Activated T-cell treated with anti-CD3 and anti-CD28 coated beads, Interleukin-2, amount 50 U/mL, for 72 hours (primary cell): ENCODE measurements around the gene S100A14. TPM values are rescaled to one million over a fixed set of nuclear protein-coding genes. Genes with fewer than 3 reads are reported as not detected.

Experiments used
- ATAC-seq, 2 donors: fragments of 150-1000 bp; cut with Tn5 transposase; replicated peaks in 1 of 2; 2 replicates each; pipeline ENCODE4 v1.10.0; 2021; ENCODE audit warnings: moderate library complexity in 2 of 2, mild to moderate bottlenecking in 1 of 2
- DNase-seq, 2 donors: peaks; one replicate each; pipeline ENCODE4 v3.0.0; 2021 to 2022; ENCODE audit warnings: mixed read lengths in 1 of 2
- H3K27ac Mint-ChIP-seq: one replicate; pipeline ENCODE4 v1.8.0; 2022; ENCODE audit warnings: mild to moderate bottlenecking, moderate library complexity, mixed read lengths
- H3K27me3 Mint-ChIP-seq: one replicate; pipeline ENCODE4 v1.8.0; 2022; ENCODE audit warnings: low read depth, mixed read lengths
- H3K36me3 Mint-ChIP-seq, 2 donors: one replicate each; pipeline ENCODE4 v1.8.0; 2022; ENCODE audit warnings: mixed read lengths in 2 of 2, mild to moderate bottlenecking in 1 of 2; ENCODE audit not compliant: insufficient read depth in 2 of 2
- H3K4me1 Mint-ChIP-seq: one replicate; pipeline ENCODE4 v1.8.0; 2022; ENCODE audit warnings: low read depth, mixed read lengths
- H3K4me3 Mint-ChIP-seq, 2 donors: one replicate each; pipeline ENCODE4 v1.8.0; 2022; ENCODE audit warnings: mild to moderate bottlenecking in 2 of 2, mixed read lengths in 2 of 2, moderate library complexity in 2 of 2
- H3K9me3 Mint-ChIP-seq, 2 donors: one replicate each; pipeline ENCODE4 v1.8.0; 2022; ENCODE audit warnings: mixed read lengths in 2 of 2
- total RNA-seq, 2 donors: library from RNA; stranded (reverse); gene quantifications; one replicate each; pipeline ENCODE4 v1.2.3, GENCODE V29; 2022

Gene S100A14
- total RNA-seq, 2 donors from 2014 or later, result 0.26 to 1.4 TPM

- no peaks in the 10 kb centered on the region for H3K9me3 Mint-ChIP-seq
Observed at GRCh38 chr1:153619171-153619570, 3.0 kb upstream of the S100A14 start.

DNA sequence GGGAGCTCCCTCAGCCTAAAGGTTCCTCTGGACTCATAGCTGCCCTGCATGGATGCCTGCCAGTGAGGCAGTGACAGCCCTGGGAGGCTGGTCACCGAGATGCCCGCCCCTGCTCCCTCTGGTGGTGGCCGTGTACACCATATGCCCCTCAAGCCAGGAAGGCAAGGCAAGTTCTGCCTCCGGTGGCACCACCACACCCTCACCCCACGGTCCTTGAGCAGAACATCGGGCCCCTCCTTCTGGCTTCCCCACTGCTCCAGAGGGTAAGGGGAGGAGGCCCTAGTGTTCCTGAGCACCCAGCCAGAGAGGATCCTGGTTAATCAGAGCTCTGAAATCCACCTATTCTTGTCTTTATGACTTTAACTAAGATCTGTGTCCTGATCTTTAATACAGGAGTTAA is 1.5 kb upstream of the S100A14 start:
- H3K4me1 Mint-ChIP-seq, result peaks cover 19% of the 10 kb centered on the region
- peaks cover 0 to 1% of the 10 kb centered on the region in 2 donors for H3K36me3 Mint-ChIP-seq
- ATAC-seq (peak; percentile 92 to 95), DNase-seq (peak; percentile 77)
- H3K27ac Mint-ChIP-seq, result no peak overlapping the region
- H3K27me3 Mint-ChIP-seq, result no peaks in the 10 kb centered on the region
- no peak overlapping the region for H3K4me3 Mint-ChIP-seq
- H3K9me3 Mint-ChIP-seq, result no peaks in the 10 kb centered on the region

More at GRCh38 chr1:153619171-153619570, 3.0 kb upstream of the S100A14 start:
- Mint-ChIP-seq H3K4me1 (peaks cover 19% of the 10 kb centered on the region), H3K27me3 (no peaks in the 10 kb centered on the region), H3K27ac (no peak overlapping the region), H3K36me3 (peaks cover 0 to 1% of the 10 kb centered on the region in 2 donors), H3K4me3 (no peak overlapping the region)
- ATAC-seq (no peak), DNase-seq (no peak)

DNA sequence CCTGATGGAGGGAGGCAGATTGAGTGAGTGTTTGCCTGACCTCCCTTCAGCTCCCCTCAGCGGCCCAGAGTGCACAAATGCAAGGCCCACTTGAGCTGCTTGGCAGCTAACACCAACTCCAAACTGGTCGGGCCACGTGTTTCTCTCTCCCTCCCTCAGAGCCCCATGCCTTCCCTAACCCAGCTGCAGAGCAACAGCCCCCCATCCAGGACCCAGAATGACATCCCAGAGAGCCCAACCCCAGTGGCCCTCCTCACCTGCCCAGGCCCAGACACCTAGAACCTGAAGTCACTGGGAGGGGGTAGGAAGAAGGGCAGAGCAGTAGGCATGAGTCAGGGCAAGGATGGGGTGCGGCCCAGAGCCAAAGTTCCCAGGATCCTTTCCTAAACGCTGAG is 789 bp upstream of the S100A14 start:
- no peaks in the 10 kb centered on the region for H3K27me3 Mint-ChIP-seq
- H3K27ac Mint-ChIP-seq, result no peak overlapping the region
- H3K4me3 Mint-ChIP-seq, result no peak overlapping the region

GRCh38 chr1:153615406-153615805 is 719 bp downstream of the S100A14 start:
- no peaks in the 10 kb centered on the region for H3K9me3 Mint-ChIP-seq
- H3K36me3 Mint-ChIP-seq, result peaks cover 0 to 1% of the 10 kb centered on the region in 2 donors
- peaks cover 19% of the 10 kb centered on the region for H3K4me1 Mint-ChIP-seq
- H3K27me3 Mint-ChIP-seq, result no peaks in the 10 kb centered on the region
- ATAC-seq, result no peak
- H3K4me3 Mint-ChIP-seq, result no peak overlapping the region
- no peak overlapping the region for H3K27ac Mint-ChIP-seq
- DNase-seq, result no peak

More for the DNA sequence above, 789 bp upstream of the S100A14 start:
- DNase-seq (no peak), ATAC-seq (no peak)
- Mint-ChIP-seq H3K36me3 (peaks cover 0 to 1% of the 10 kb centered on the region in 2 donors), H3K4me1 (peaks cover 19% of the 10 kb centered on the region), H3K9me3 (no peaks in the 10 kb centered on the region)

DNA sequence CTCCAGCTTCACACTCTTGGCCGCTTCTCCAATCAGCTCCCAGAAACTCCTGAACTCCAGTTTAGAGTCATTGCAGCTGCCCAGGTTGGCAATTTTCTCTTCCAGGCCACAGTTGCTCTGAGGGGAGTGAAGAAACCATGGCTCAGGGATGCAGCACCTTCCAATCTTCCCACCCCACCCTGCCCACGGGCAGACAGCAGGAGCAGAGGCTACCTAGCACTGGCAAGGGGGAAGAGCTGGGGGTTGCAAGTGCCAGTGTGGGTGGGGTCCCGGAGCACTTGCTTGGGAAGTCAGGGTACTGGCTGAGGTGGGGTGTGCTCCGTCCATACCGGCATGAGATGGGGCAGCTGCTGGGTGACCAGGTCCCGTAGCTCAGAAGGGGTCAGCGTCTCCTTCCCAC is 1.2 kb downstream of the S100A14 start:
- ATAC-seq (no peak), DNase-seq (no peak)
- peaks cover 19% of the 10 kb centered on the region for H3K4me1 Mint-ChIP-seq
- H3K9me3 Mint-ChIP-seq, result no peaks in the 10 kb centered on the region
- no peak overlapping the region for H3K4me3 Mint-ChIP-seq
- peaks cover 0 to 1% of the 10 kb centered on the region in 2 donors for H3K36me3 Mint-ChIP-seq
- no peak overlapping the region for H3K27ac Mint-ChIP-seq
- H3K27me3 Mint-ChIP-seq, result no peaks in the 10 kb centered on the region

GRCh38 chr1:153614189-153614900 is 1.8 kb downstream of the S100A14 start:
- no peak overlapping the region for H3K27ac Mint-ChIP-seq
- H3K36me3 Mint-ChIP-seq, result peaks cover 0 to 1% of the 10 kb centered on the region in 2 donors
- H3K4me1 Mint-ChIP-seq, result peaks cover 19% of the 10 kb centered on the region
- no peaks in the 10 kb centered on the region for H3K27me3 Mint-ChIP-seq
- DNase-seq (no peak), ATAC-seq (no peak)
- H3K9me3 Mint-ChIP-seq, result no peaks in the 10 kb centered on the region
- no peak overlapping the region for H3K4me3 Mint-ChIP-seq

DNA sequence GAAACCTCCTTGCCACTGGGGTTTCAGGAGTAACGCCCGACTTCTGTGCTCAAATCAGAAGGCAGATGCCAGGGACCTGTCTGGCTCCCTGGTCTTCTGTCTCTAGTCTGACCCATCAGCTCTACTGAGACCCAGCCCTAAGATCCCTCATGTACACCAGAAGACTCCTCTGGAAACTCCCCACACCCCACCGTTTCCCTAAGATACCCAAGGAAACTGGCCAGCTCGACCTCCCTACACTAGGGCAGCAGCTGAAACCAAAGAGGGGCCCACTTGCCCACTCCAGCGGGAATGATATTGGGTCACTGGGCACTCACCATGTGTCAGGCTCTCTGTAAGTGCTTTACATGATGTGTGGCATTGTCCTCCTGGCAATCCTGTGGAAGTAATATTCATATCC is 2.7 kb downstream of the S100A14 start:
- no peak overlapping the region for H3K4me3 Mint-ChIP-seq
- no peaks in the 10 kb centered on the region for H3K9me3 Mint-ChIP-seq
- peaks cover 19% of the 10 kb centered on the region for H3K4me1 Mint-ChIP-seq
- H3K27me3 Mint-ChIP-seq, result no peaks in the 10 kb centered on the region
- no peak for DNase-seq
- H3K36me3 Mint-ChIP-seq, result no peaks in the 10 kb centered on the region
- H3K27ac Mint-ChIP-seq, result no peak overlapping the region
- no peak for ATAC-seq

- no peak within 1 kb of the TSS for H3K4me3 Mint-ChIP-seq
- H3K36me3 Mint-ChIP-seq, result no peaks in the 10 kb centered on the region
- no peaks in the 10 kb centered on the region for H3K9me3 Mint-ChIP-seq
- peaks cover 19% of the 10 kb centered on the region for H3K4me1 Mint-ChIP-seq
- no peak within 1 kb of the TSS for H3K27ac Mint-ChIP-seq
- ATAC-seq (no peak), DNase-seq (no peak)
- no peaks in the 10 kb centered on the region for H3K27me3 Mint-ChIP-seq
Observed at GRCh38 chr1:153612755-153613331, 3.3 kb downstream of the S100A14 start, which contains the start of gene S100A16. TSS of gene S100A16 (minus strand) at chr1:153613137. CDS start at chr1:153608151, 4,986 bp downstream.

DNA sequence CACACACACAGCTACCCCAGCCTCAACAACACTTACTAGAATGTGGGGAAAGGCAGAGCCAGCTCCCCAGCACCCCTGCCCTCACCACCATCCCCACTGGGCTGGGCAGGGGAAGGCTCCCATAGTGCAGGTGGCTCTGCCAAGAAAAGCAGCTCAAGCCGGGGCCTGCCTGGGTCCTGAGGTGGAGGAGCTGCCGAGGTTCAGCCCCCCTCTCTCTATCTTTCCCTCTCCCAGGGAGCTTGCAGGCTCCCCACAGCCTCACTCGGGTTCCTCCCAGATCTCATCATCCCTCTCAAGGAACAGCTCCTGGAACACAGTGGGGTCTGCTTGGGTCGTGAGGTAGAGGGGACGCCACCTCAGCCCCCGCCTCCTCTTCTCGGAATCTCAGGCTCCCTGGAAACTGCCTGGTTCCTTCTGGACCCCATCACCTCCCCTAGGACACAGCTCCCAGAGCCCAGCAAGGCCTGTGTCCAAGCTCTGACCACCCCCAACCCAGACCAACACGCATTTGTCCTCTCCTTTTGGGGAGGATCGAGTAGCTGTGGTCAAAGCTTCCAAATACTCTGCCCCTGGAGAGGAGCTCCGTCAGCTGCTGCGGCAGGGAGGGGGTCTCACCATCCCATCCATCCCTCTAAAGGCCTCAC is 3.9 kb downstream of the S100A14 start:
- no peak overlapping the region for H3K4me3 Mint-ChIP-seq
- H3K4me1 Mint-ChIP-seq, result peaks cover 17% of the 10 kb centered on the region
- H3K36me3 Mint-ChIP-seq, result no peaks in the 10 kb centered on the region
- DNase-seq (no peak), ATAC-seq (no peak)
- H3K9me3 Mint-ChIP-seq, result no peaks in the 10 kb centered on the region
- no peak overlapping the region for H3K27ac Mint-ChIP-seq
- H3K27me3 Mint-ChIP-seq, result no peaks in the 10 kb centered on the region

GRCh38 chr1:153611356-153611755 is 4.8 kb downstream of the S100A14 start:
- Mint-ChIP-seq H3K27me3 (no peaks in the 10 kb centered on the region), H3K27ac (no peak overlapping the region), H3K4me3 (no peak overlapping the region)

GRCh38 chr1:153610811-153611301 is 5.3 kb downstream of the S100A14 start:
- no peaks in the 10 kb centered on the region for H3K36me3 Mint-ChIP-seq
- H3K27ac Mint-ChIP-seq, result no peak overlapping the region
- peaks cover 4% of the 10 kb centered on the region for H3K4me1 Mint-ChIP-seq
- H3K9me3 Mint-ChIP-seq, result no peaks in the 10 kb centered on the region
- no peaks in the 10 kb centered on the region for H3K27me3 Mint-ChIP-seq
- no peak for ATAC-seq
- H3K4me3 Mint-ChIP-seq, result no peak overlapping the region
- no peak for DNase-seq

More at GRCh38 chr1:153611356-153611755, 4.8 kb downstream of the S100A14 start:
- DNase-seq (no peak), ATAC-seq (no peak)
- no peaks in the 10 kb centered on the region for H3K36me3 Mint-ChIP-seq
- no peaks in the 10 kb centered on the region for H3K9me3 Mint-ChIP-seq
- peaks cover 8% of the 10 kb centered on the region for H3K4me1 Mint-ChIP-seq

- no peaks in the 10 kb centered on the region for H3K27me3 Mint-ChIP-seq
- no peak overlapping the region for H3K27ac Mint-ChIP-seq
- DNase-seq (no peak), ATAC-seq (no peak)
- no peaks in the 10 kb centered on the region for H3K9me3 Mint-ChIP-seq
- H3K4me1 Mint-ChIP-seq, result no peaks in the 10 kb centered on the region
- no peaks in the 10 kb centered on the region for H3K36me3 Mint-ChIP-seq
- H3K4me3 Mint-ChIP-seq, result no peak overlapping the region
Observed at GRCh38 chr1:153610334-153610733, 5.8 kb downstream of the S100A14 start.

- Mint-ChIP-seq H3K9me3 (no peaks in the 10 kb centered on the region), H3K36me3 (no peaks in the 10 kb centered on the region), H3K4me3 (no peak overlapping the region), H3K4me1 (no peaks in the 10 kb centered on the region), H3K27ac (no peak overlapping the region), H3K27me3 (no peaks in the 10 kb centered on the region)
- DNase-seq, result no peak
- no peak for ATAC-seq
Observed at GRCh38 chr1:153609585-153609907, 6.6 kb downstream of the S100A14 start.
